DOHH2 (cell line): ENCODE measurements around the gene PITX2.

Experiments
- CTCF ChIP-seq: fragments of 200-600 bp; sonication (generic); IDR thresholded peaks from one replicate; pipeline ENCODE4 v1.5.1; 2014; ENCODE audit warnings: antibody characterized with exemption, mild to moderate bottlenecking, low read depth, low read length; ENCODE audit not compliant: poor library complexity, severe bottlenecking
- EZH2phosphoT487 ChIP-seq: fragments of 200-600 bp; sonication (generic); IDR thresholded peaks from 2 replicates; pipeline ENCODE4 v1.6.1; 2017; ENCODE audit warnings: borderline replicate concordance, mild to moderate bottlenecking, antibody characterized with exemption, low read length, moderate library complexity, mixed read lengths

- TF ChIP-seq CTCF (no peak), EZH2phosphoT487 (no peak)
Measured at GRCh38 chr4:110618581-110619462, 4.1 kb downstream of the PITX2 start.
